Ovary (tissue), 9 donors: ENCODE data around the gene RAP1GAP. TPM values are rescaled to one million over a fixed set of nuclear protein-coding genes. Genes with fewer than 3 reads are reported as not detected.
A peak's percentile ranks its signal among the peaks of the same experiment; 100 is the strongest.

Experiments
- DNase-seq, 5 donors: peaks; one replicate each; pipeline ENCODE4 v3.0.0-alpha.2; 2019 to 2020
- H3K27ac ChIP-seq, 2 donors: fragments of 200-600 bp; one replicate each; pipeline versions ENCODE4 v1.5.1 to v1.8.0; 2019 to 2022
- H3K27me3 ChIP-seq: fragments of 200-600 bp; one replicate; pipeline ENCODE4 v1.8.0; 2022
- H3K36me3 ChIP-seq: fragments of 200-600 bp; sonication (generic); one replicate; pipeline ENCODE4 v1.5.1; 2019
- H3K4me1 ChIP-seq: one replicate; pipeline ENCODE4 v1.8.1; 2013; ENCODE audit warnings: mild to moderate bottlenecking, moderate library complexity; ENCODE audit not compliant: insufficient read depth
- H3K4me3 ChIP-seq: fragments of 200-600 bp; sonication (generic); one replicate; pipeline ENCODE4 v1.5.1; 2017
- H3K9me3 ChIP-seq, 2 donors: fragments of 200-600 bp in 1 of 2; sonication (generic) in 1 of 2; one replicate each; pipeline versions ENCODE4 v1.5.1 to v1.8.1; 2013 to 2019; ENCODE audit warnings: mild to moderate bottlenecking in 1 of 2, moderate library complexity in 1 of 2
- EP300 ChIP-seq: sonication (generic); formaldehyde crosslinking; IDR thresholded peaks from one replicate; pipeline ENCODE4 v1.6.1; 2017; ENCODE audit warnings: antibody characterized with exemption
- POLR2A ChIP-seq: fragments of 450-650 bp; IDR thresholded peaks from one replicate; pipeline ENCODE4 v1.6.1; 2017; ENCODE audit warnings: antibody characterized with exemption, mild to moderate bottlenecking, moderate library complexity
- WGBS, 3 donors: extraction: QIAGEN DNeasy Blood & Tissue Kit in 1 of 3; methylation state at CpG; one replicate each; pipeline versions ENCODE4 v1.1.5 to v1.1.7; 2013 to 2017; 5-methylcytosine and 5-hydroxymethylcytosine counted together
- intact Hi-C, 4 donors: fragments of 100-400 bp; cut with DNase I; formaldehyde crosslinking; loops; one replicate each; pipeline versions ENCODE4 v1.11.0 to v1.15.1; 2022 to 2023
- polyA plus RNA-seq, 2 donors: library from polyadenylated mRNA; stranded (reverse); fragments of 200-250 nt in 1 of 2; fragments of 350-450 nt in 1 of 2; fragmentation: Illumina TruSeq in 1 of 2; extraction: RNeasy Lipid Tissue Mini Kit (QIAGEN cat#74804) in 1 of 2; gene quantifications; one replicate each; pipeline ENCODE4 v1.2.3, GENCODE V29; 2013 to 2014
- total RNA-seq, 7 donors: library from RNA; depleted of rRNA in 2 of 7; stranded (reverse); fragments of >200 nt in 2 of 7; fragmentation: NEBNext Ultra II Directional in 3 of 7; extraction: Animal tissue kit (Norgen Biotek cat#: 25700) in 3 of 7; gene quantifications; one replicate each; pipeline versions ENCODE4 v1.1.0 to v1.2.4, GENCODE V29; 2016 to 2023
- TF ChIP-seq, protein P1 (sequence below), 3 donors: fragments of 450-650 bp in 2 of 3; fragments of 200-600 bp in 1 of 3; IDR thresholded peaks; one replicate each; pipeline versions ENCODE4 v1.5.1 to v1.8.0; 2016 to 2022; ENCODE audit warnings: antibody characterized with exemption in 3 of 3, mild to moderate bottlenecking in 1 of 3
- donor health status: DM: no; HTN: no; CAD: no; lungs with moderate emphysema.
- donor health status: DM: no; HTN: no; CAD: no.
- donor health status: Bipolar disorder and iron deficiency.
- donor health status: DM: yes; HTN: yes; CAD: no.
- donor health status: DM: no; HTN: no; CAD: no.
- donor health status: DM: yes; HTN: yes; CAD: no.

RAP1GAP gene
- total and polyA plus RNA-seq, 9 donors, result 0.60 to 9.4 (median 2.8) TPM

DNA sequence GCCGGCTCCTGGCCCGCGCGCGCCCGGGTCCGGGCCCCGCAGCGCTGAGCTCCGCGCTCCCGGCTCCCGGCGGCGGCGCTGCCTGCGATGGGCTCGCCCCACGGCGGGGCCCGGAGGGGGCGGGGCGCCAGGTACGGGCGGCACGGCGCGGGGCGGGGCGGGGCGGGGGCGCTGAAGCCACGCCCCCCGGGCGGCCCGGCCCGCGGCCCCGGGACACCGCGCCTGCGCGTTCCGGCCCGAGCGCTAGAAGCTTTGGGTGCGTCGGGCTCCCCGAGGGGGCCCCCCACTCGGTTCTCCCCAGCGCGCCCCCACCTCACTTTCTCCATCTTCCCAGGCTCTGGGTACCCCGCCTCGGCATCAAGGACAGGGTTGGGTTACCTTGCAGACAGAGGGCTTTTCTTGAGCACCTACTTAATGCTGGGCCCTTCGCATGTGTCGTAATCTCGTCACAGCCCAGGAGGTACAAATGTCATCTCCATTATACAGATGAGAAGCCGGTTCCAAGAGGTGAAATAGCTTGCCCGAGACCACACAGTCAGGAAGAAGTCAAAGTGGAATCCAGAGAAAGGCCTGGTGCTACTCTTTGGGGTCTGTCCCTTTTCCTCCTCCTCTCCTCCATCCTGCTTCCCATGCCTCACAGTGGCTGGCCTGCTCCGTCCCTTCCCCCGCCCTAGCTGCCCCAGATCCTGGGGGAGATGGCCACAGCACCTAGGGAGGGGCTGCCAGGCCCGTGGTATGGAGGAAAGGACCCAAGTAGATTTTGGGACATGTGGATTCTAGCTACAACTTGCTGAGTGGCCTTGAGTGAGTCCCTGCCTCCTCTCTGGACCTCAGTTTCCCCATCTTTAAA lies 46.5 kb downstream of the RAP1GAP start:
- no peak overlapping the region for H3K27ac ChIP-seq
- no peaks in the 10 kb centered on the region for H3K9me3 ChIP-seq
- H3K4me3 ChIP-seq, result peak overlapping the region; percentile 18
- intact Hi-C loops, result no loop called here
- 7 to 17% (median 15%) methylated on average over 28 to 62 of the region's 62 CpGs for WGBS, 3 donors
- peak; percentile 39 to 72 (median 68) for DNase-seq
- peaks cover 6% of the 10 kb centered on the region for H3K4me1 ChIP-seq
- no peaks in the 10 kb centered on the region for H3K36me3 ChIP-seq
- TF ChIP-seq POLR2A, result no peak
- no peak for TF ChIP-seq EP300
- TF ChIP-seq, protein P1, sequence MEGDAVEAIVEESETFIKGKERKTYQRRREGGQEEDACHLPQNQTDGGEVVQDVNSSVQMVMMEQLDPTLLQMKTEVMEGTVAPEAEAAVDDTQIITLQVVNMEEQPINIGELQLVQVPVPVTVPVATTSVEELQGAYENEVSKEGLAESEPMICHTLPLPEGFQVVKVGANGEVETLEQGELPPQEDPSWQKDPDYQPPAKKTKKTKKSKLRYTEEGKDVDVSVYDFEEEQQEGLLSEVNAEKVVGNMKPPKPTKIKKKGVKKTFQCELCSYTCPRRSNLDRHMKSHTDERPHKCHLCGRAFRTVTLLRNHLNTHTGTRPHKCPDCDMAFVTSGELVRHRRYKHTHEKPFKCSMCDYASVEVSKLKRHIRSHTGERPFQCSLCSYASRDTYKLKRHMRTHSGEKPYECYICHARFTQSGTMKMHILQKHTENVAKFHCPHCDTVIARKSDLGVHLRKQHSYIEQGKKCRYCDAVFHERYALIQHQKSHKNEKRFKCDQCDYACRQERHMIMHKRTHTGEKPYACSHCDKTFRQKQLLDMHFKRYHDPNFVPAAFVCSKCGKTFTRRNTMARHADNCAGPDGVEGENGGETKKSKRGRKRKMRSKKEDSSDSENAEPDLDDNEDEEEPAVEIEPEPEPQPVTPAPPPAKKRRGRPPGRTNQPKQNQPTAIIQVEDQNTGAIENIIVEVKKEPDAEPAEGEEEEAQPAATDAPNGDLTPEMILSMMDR (IDR thresholded peaks at IDR 0.05), result no peak
- no peaks in the 10 kb centered on the region for H3K27me3 ChIP-seq

GRCh38 chr1:21621761-21622436 lies 47.3 kb downstream of the RAP1GAP start:
- H3K36me3 ChIP-seq, result no peaks in the 10 kb centered on the region
- 22 to 70% (median 25%) methylated on average over 3 to 39 of the region's 39 CpGs for WGBS, 3 donors
- TF ChIP-seq, protein P1 (IDR thresholded peaks at IDR 0.05), result no peak
- TF ChIP-seq POLR2A (no peak), EP300 (no peak)
- H3K27ac ChIP-seq, result peak overlapping the region in 1 of 2 donors; percentile 46
- H3K27me3 ChIP-seq, result no peaks in the 10 kb centered on the region
- no peaks in the 10 kb centered on the region for H3K9me3 ChIP-seq
- H3K4me1 ChIP-seq, result peaks cover 6% of the 10 kb centered on the region
- intact Hi-C loops, result no loop called here
- H3K4me3 ChIP-seq, result no peak overlapping the region
- peak in 1 of 5 donors; percentile 30 for DNase-seq

- no peaks in the 10 kb centered on the region for H3K36me3 ChIP-seq
- H3K4me1 ChIP-seq, result peaks cover 6% of the 10 kb centered on the region
- no peak for DNase-seq
- H3K4me3 ChIP-seq, result no peak overlapping the region
- H3K27me3 ChIP-seq, result no peaks in the 10 kb centered on the region
- no peak overlapping the region for H3K27ac ChIP-seq
- 71 to 78% (median 73%) methylated on average over 7 of the region's 7 CpGs for WGBS, 3 donors
- H3K9me3 ChIP-seq, result no peaks in the 10 kb centered on the region
- no peak for TF ChIP-seq POLR2A
- TF ChIP-seq EP300, result no peak
- TF ChIP-seq, protein P1 (IDR thresholded peaks at IDR 0.05), result no peak
- intact Hi-C loops, result no loop called here
Measured at GRCh38 chr1:21621051-21621450, 48.1 kb downstream of the RAP1GAP start.

GRCh38 chr1:21620496-21620895 lies 48.7 kb downstream of the RAP1GAP start:
- WGBS, 3 donors, result 15 to 22% (median 18%) methylated on average over 16 of the region's 16 CpGs
- DNase-seq, result peak in 1 of 5 donors; percentile 48
- intact Hi-C loops, result no loop called here
- Histone ChIP-seq H3K27ac (no peak overlapping the region), H3K27me3 (no peaks in the 10 kb centered on the region), H3K4me1 (peaks cover 6% of the 10 kb centered on the region), H3K4me3 (no peak overlapping the region), H3K9me3 (no peaks in the 10 kb centered on the region), H3K36me3 (no peaks in the 10 kb centered on the region)
- TF ChIP-seq POLR2A, result no peak
- TF ChIP-seq, protein P1 (IDR thresholded peaks at IDR 0.05), result no peak
- TF ChIP-seq EP300, result no peak
